ENCODE data around the gene FGFBP2.

Gene FGFBP2

DNA sequence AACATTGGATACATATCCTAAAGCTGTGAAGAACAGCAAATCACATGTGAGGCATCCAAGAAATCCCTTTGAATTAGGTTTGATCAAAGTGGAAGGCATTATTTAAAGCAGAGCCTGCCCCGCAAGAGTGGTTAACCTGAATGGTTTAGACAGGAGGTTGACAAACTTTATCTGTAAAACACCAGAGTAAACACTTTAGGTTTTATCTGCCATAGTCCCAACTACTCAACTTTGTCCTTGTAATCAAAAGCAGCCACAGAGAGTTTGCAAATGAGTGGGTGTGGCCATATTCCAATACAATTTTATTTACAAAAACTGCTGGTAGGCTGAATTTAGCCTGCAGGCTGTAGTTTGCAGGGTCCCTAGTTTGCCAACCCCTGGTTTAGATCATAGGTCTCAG, 25.2 kb upstream of the FGFBP2 start:
- no peak overlapping the region for H3K27ac ChIP-seq
- H3K4me3 ChIP-seq: no peak overlapping the region
- no peak for TF ChIP-seq CTCF (IDR thresholded peaks at IDR 0.05)
- no peak for DNase-seq (ENCODE audit: low spot score)

DNA sequence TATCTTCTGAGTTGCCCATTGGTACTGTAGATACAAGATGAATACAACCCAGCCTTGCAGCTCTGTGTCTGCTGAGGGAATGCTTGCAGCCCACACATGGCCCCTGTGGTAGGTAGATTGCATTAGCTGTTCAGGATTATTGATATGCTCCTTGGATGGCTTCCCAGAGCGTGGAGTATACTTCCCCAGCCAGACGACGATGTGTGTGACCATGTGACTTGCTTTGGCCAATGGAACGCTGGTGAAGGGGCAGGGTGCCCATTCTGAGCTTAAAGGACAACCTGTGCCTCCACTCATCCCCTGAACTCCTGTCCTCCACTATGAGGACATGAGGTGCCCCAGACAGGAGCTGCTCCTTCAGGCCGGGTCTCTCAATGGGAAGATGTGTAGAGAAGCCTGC, 23.9 kb upstream of the FGFBP2 start:
- DNase-seq (ENCODE audit: low spot score): no peak
- H3K4me3 ChIP-seq: no peak overlapping the region
- no peak overlapping the region for H3K27ac ChIP-seq
- no peak for TF ChIP-seq CTCF (IDR thresholded peaks at IDR 0.05)

GRCh38 chr4:15983610-15984009, 20.6 kb upstream of the FGFBP2 start:
- no peak overlapping the region for H3K4me3 ChIP-seq
- no peak overlapping the region for H3K27ac ChIP-seq
- no peak for DNase-seq (ENCODE audit: low spot score)
- no peak for TF ChIP-seq CTCF (IDR thresholded peaks at IDR 0.05)

DNA sequence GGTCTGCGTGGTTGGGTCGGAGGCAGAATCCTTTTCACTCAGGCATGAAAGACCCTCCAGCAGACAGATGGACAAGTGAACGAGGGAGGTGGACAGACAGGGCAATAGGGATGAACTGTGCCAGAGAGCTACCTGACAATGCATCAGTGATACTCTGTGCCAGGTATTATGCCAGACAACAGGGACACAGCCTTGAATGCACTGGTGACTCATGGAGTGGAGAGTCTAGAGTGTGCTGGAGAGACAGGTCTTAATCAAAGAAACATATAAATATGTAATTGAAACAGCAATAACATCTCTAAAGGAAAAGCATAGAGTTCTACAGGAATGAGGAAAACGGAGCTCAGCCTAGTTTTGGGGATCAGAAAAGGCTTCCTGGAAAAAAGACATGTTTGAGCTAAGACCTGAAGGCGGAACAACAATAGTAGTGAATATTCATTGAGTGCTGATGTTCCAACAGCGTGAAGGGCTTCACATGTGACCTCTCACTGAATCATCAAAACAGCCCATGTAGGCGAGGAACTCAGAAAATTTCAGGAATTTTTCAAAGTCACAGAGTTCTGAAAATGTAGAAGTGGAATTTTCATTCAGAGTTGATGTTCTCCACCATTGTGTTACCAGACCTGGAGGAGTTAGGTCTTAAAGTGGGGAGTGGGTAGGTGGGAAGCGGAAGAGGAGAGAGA, 20.0 kb upstream of the FGFBP2 start:
- H3K27ac ChIP-seq: no peak overlapping the region
- DNase-seq (ENCODE audit: low spot score): no peak
- TF ChIP-seq CTCF (IDR thresholded peaks at IDR 0.05): no peak
- H3K4me3 ChIP-seq: no peak overlapping the region

GRCh38 chr4:15976456-15977447, 13.8 kb upstream of the FGFBP2 start:
- no peak overlapping the region for H3K27ac ChIP-seq
- no peak for TF ChIP-seq CTCF (IDR thresholded peaks at IDR 0.05)
- no peak for DNase-seq (ENCODE audit: low spot score)

DNA sequence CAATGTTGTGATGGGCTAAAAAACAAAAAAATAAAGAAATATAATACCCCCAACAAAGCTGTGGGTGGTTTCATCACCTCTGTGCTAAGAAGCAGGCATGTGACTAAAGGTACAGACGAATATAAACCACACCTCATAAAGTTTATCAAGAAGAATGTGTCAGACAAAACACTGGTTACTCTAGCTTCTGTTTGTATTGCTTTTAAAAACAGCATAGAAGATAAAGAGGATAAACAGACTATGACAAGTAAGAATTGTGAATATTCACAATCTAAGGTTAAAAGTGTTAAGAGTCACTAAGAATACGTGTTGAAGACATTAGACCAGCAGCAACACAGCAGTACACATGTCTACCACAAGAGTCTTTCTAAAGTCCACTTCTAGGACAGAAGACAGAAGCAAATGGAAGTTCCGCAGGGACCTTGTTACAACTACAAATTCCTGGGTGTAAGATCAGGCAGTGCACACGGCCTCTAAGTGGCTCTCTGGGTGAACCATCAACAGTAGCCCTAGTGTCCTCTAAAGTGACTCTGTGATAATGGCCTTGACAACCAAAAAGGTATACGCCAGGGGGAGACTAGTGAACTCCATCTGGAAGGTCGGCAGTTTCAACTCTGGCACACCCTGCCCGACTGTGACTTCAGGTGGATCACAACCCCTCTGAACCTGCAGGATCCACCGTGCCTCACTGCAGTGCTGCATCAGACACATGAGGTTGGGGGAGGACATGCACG, 8.3 kb upstream of the FGFBP2 start:
- H3K27ac ChIP-seq: no peak overlapping the region
- no peak for TF ChIP-seq CTCF (IDR thresholded peaks at IDR 0.05)
- H3K4me3 ChIP-seq: no peak overlapping the region
- DNase-seq (ENCODE audit: low spot score): no peak

More at GRCh38 chr4:15976456-15977447, 13.8 kb upstream of the FGFBP2 start:
- H3K4me3 ChIP-seq: no peak overlapping the region

All from coronary artery (tissue), 2 donors.